GM19438 (cell line): ENCODE measurements around the gene CTDSP2.

Source experiments
- ATAC-seq: cut with Tn5 transposase; IDR thresholded peaks from one replicate; pipeline ENCODE4 v1.9.1; 2021; ENCODE audit warnings: low read depth; ENCODE audit not compliant: unreplicated experiment

Gene CTDSP2

DNA sequence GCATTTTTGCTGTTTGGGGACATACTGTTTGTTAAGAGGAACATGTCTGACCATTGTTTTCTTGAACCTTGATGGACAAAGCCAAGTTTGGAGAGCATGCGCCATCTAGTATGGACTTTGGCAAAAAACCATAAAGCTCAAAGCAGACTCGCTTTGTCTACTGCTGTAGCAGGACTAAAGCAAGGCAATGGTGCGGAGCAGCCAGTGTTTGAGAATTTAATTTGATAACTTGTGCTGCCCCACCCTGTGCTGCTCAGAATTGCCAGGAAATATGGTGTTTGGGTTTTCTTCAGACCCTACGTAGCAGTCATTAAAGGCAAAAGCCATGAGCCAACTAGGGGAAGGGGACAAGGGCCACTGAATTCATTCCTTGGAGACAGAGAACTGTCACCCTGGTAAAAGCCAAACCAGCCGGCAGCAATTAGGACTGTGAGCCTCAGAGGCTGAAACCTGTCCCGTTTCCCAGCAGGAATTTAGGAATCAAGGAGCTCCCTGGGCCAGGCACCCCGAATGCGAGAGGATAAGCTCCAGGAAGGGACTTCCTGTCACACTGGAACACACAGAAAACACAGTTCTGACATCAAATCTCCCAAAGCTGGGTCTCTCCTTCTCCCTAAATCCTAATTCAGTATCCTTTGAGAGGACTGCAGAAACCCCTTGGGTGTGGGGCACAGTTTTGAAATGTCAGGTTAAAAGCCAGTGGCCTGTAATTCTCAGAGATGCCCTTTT lies 29.1 kb downstream of the CTDSP2 start:
- no peak for ATAC-seq

DNA sequence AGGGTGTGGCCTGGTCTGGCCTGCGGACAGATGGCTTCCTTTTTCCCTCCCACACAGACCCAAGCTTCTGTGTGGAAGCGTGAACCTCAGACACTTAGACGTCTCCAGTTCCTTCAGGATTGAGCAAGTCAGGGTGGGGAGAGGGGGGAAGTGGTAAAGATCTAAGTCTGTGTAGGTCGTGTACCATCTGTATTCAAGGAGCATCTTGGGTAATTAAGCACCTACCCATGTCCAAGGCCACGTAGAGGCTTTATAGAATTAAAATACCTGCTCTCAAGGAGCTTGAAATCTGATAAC lies 29.7 kb downstream of the CTDSP2 start:
- no peak for ATAC-seq

DNA sequence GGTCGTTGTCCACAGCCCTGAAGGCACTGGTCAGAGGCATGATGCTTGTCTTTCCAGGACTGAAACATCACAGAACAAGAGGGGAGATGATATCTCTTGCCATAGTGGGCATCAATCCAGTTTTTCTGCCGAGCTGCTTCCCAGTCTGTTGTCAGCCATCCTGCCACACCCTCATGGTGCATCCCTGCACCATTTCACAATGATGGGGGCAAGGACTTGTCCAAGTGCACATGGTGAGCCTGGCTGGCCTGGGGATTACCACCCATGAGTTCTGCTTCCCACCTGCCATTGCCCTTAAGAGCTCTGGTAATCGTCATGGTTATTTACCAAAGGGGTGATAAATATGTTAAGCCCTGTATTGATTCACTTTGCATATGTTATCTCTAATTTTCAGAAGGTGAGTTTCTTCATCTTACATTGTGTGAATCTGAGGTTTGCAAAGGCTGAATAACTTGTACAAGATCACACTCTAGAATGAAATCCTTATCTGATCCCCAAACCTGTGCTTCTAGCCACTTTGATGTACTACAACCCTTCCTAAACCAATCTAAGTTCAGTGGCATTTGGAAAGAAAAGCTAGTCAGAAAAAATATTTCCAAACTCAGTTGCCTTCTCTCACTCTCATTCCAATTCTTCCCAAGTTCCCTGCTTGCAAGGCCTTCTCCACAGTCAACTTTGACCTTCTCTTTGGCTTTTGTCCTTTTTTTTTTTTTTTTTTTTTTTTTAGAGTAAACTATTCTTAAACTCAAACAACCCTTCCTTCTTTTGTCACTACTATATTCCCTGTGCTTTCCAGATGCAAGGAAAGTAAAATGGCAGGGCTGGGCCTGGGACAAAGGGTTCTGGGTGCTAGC lies 30.3 kb downstream of the CTDSP2 start:
- ATAC-seq = no peak

DNA sequence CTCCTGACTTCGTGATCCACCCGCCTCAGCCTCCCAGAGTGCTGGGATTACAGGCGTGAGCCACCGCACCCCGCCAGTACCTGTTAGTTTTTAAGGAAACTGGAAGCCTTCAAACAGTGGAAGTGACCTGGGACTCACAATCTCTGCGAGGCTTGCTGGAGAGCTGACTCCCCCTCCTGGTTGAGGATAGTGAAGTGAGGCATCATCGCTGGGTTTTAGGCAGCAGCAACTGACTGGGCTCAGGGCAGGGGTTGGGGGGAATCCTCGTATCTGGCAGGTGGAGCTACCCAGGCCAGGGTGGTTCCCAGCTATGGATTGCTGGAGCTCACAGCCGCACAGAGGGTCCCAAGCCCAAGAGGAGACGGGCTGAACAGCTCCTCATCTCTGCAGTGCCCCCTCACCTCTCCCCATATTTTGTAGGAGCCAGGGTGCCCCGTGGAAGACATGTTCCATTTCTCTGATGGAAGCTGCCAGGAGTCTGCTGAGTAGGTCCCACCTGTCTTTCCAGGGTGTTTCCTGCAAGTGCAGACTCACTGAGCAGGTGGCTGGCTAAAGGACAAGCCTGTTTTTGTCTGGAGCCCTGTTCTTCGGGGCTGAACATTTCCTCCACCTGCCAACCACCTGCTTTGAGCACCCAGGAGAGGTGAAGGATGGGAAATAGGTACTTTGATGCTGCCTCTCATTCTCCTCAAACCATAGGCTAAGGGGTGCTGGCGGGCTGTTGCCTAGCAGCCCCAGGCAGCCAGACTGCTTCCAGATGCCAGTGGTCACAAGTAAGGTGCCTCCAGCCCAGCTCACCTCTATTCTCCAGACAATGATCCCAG lies 31.1 kb downstream of the CTDSP2 start:
- ATAC-seq = no peak

DNA sequence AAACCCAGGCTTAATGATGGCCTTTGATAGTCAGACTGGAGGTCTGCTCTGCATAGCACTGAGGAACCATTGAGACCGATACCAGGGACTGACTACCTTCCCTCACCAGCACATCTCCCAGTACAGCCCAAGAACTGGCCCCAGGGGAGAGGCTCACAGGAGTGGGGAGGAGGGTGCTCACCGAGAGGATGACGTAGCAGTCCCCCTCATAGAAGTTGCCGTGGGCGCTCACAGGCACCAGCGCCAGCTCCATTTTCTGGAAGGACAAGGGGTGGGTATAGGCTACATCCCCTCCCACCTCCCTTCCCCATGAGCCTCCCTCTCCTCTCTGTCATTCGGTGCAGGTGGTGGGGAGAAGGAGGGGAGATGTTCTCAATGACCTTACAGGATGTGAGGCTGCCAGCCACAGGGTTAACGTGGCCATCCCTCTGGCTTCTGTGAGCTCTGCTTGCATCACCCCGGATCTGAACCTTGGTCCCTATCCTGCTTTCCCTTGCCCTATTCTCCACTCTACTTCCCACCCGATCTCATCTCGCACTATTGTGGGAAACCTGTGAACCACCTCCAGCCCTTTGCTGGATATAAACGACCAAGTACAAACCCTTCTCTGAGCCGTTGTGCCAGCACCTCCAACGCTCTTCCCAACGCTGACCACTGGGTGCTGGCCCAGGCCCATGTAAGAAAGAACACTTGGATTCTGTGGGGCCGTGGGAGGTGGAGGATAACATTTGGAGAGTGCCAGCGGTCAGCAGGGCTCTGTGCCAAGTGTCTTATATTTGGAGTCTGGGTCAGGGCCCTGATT lies 32.4 kb downstream of the CTDSP2 start:
- ATAC-seq = no peak

DNA sequence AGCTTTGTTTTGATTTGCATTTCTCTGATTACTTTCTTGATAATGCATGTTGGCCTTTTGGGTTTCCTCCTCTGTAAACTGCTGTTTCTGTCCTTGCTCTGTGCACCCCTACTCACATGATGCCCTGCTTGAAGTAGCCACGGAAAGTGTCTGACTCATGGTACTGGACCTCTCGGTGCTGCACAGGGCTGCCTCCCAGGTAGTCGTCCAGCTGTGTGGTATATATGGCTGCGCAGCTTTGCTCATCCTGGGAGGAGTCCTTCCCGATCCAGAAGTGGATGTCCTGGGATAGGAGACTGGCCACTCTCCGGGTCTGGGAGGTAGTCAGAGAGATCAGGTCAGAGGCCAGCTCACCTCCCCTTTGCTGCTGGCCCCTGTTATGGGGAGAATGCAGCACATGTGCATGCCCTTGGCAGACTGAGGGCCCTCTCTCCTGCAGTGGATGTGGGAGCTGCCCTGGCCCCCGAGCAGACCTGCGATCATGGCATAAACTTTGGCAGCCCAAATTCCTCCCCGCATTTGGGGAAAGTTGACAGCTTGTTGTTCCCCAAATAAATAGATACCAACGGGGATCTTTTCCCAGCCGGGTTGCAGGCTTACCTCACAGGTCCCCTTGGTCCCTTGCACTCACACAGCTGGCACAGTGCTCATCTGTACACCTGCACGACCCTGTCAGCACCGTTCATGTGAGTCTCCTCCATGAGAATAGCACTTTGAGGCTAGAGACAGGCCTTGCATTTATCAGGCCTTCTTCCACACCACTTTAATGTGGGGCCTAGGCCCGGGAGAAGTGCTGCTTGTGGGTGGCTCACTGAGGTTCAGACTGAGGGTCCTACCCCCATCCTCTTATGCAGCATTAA lies 33.2 kb downstream of the CTDSP2 start:
- ATAC-seq = no peak

DNA sequence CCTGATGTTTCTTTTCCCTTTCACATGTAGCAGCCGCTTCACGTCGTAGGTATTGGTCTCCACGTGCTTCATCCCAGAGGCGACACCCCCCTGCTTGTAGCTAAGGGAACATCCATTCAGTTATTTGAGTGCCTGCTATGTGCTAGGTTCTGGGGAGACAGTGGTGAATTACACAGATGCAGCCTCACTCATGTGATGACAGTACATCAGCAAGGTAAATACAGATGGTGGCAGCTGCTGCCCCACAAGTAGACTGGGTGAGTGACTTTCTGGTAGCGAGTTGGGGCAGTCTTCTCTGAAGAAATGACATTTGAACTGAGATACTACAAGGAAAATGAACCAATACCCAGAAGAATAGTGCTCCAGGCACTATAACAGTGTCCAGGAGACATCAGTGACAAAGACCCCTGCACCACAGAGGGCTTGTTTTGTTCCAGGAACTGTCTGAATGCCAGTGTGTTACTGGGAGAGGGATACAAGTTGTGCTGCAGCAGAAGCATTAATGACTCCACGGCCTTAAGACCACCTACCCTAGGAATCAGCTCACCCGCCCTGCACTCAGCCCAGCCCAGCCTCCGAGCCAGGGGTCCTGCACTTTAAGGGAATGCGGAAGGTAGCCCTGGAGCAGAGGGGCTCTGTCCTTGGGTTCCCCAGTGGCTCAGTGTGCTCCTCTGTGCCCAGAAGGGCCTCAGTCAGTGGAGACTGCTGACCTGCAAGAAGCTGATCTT lies 35.3 kb downstream of the CTDSP2 start:
- ATAC-seq = no peak

DNA sequence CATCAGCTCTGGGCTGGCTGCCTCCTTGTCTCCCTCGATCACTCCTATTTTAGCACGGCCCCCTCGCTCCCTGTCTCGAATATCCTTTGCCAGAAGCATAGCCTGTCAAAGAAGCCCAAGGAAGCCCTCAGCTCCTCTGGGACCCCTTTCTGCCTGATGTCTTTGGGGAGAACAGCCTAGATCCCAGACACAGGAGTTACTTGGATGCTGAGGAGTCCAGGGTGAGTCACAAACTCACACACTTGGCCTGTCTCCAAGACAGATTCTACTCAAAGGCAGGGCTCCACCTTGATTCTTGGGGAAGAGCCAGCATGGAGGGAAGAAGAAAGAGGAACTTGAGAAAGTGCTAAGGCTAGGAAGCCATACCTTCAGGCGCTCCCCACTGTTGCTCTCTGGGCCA lies 36.1 kb downstream of the CTDSP2 start:
- no peak for ATAC-seq

DNA sequence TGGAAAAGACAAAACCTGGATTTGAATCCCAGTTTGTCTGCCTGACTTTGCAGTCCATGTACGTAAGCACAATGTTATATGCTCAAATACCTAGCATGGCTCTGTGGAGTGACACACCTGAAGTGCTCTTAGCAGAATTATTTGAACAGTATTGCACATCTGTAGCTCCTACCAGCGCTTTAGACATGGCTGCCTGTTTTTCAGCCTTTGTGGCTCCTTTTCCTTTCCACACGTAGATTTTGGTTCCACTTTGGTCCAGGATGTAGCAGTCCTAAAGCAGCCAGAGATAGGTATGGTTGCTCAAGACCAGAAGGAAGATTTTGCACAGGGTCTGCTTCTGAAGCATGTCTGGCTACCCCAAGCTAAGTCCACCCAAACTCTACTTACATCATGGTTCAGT lies 37.1 kb downstream of the CTDSP2 start:
- no peak for ATAC-seq

DNA sequence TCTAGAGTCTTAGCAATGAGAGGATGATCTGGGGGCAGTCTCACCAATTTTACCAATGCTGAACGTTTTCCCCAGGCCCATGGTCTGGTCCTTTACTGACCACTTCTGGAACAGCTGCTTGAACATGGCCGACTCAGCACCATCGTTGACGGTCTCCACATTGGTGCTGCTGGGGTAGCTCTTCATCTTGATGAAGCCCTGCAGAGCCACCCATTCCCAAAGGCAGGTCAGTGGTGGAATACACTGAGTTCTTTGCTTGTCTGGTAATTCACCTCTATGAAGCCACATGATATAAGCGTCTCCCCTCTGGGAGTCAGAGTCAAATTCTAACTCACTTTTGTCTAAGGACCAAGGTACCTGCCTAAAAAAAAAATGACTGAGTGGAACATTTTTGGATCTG lies 38.2 kb downstream of the CTDSP2 start:
- no peak for ATAC-seq

DNA sequence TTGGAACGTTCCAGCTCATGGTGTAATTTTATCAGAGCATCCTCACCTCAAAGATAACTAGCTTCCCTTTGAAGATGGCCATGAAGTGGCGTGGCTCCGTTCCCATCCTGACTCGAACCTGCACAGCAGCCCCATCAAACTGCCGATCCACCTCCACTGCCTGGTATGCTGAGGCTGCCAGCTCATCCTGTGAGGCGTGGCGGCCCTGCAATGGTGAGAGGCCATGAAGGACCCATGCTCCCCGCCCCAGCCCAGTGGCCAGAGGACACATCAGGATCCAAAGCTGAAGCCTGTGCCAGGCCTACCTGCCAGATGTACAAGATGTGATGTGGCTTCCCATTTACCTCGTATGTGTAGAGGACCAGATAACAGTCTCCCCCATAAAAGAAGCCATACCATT lies 39.2 kb downstream of the CTDSP2 start:
- no peak for ATAC-seq

DNA sequence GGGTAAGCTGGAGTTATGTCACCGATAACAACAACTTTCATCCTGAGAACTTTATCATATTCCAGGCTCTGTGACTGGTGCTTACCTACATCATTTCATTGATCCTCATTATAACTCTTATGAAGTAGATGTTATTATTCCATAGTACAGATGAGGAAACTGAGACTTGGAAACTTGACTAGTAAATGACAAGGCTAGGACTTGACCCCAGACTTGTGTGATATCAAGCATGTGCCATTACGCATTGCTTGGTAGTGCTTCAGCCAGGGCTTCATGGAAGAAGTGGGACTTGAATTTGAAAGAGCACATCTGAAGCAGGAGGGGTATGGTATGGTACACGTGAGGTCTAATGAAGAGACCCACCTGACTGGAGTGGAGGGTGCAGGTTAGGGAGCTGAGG lies 39.9 kb downstream of the CTDSP2 start:
- ATAC-seq = no peak

DNA sequence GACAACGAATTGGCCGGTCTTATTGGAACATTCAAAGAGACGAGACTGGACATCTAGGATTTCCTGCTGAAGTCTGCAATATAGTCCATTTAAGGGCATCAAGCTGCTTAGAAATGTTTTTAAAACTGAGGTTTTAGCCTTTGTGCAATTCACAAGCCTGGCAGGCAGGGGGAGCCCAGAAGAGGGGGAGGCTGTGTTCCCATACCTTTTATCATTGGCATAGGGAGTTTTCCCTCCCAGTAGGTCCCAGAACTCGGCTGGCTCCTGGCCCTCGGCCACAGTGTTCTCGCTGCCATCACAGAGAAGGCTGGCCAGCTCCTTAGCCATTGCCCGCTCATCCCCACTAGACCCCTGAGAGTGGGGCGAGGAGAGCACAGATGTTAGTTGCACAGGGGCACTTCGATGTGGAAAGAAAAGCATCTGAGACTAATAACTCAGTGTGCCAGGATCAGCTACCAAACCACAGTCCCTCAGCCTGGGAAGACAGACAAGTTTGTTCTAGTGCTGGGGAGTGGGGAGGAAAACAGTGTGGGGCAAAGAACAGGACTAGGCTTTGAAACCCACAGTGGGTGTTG lies 43.1 kb downstream of the CTDSP2 start:
- no peak for ATAC-seq

DNA sequence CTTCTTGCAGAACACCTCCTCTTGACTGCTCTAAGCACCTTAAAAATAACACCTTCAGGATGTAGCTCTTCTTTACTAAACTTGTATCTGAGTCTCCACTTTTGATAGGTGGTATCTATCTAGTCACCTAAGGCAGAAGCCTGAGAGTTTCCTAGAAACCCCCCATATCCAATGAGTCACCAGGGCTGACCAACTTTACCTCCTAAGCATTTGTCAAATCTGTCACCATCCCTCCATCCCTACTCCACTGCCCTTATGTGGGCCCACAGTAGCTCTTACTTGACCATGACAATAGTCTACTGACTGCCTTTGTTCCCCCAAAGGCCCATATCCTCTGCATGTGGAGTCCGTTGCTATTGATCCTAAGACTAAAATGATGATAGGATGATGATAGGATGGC lies 43.9 kb downstream of the CTDSP2 start:
- no peak for ATAC-seq

DNA sequence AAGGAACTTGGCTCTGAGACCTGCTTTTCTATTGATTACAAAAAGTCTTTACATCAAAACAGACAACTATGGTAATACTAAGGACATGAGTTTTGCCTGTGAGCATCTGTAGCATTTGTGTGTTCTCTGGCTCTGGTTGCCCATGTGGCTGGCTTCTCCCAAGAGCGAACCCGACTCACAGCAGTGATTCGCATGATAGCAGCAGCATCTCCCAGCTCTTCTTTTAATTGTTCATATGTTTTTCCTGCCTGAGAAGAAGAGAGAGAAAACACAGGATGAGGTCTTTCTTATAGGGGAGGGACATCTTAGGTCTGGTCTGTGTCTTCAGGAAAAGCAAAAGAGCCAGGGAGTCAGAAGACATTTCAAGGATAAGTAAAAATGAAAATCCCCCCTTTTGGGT lies 45.6 kb downstream of the CTDSP2 start:
- ATAC-seq = no peak

DNA sequence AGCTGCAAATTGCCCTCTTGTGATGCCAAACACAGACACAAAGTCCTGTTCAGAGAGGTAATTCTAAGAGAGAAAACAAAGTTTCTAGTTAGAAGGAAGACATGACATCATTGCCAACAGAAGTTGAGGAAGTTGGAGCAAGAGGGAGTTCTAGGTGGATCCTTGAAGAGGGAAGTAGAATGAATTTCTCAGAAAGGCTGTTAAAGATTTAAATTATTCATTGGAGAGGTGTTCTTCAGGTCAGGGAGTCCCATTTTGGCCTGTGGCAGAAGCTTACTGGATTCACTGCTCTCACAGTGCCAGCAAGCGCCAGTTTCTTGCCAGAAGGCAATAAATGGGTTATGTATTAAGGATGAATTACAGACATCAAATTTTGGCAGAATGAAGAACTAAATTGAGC lies 48.6 kb downstream of the CTDSP2 start:
- no peak for ATAC-seq

DNA sequence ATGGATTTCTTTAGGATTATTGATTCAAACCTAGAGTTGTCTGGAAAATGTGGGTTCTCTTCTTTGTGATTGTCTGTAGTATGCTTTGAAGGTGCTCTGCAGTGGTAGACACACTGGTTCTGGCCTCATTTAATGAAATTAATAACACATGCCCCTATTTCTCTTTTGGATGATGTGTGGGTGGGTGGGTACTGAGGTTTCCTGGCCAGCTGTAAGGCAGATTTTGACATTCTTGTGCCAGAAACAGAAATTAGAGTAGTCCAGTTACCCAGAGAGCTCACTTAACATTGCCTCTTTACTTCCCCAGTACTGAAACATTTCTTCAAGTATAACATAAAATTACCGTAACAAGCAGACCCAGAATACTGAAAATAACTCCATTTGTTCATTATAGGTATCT lies 49.5 kb downstream of the CTDSP2 start:
- ATAC-seq = no peak

DNA sequence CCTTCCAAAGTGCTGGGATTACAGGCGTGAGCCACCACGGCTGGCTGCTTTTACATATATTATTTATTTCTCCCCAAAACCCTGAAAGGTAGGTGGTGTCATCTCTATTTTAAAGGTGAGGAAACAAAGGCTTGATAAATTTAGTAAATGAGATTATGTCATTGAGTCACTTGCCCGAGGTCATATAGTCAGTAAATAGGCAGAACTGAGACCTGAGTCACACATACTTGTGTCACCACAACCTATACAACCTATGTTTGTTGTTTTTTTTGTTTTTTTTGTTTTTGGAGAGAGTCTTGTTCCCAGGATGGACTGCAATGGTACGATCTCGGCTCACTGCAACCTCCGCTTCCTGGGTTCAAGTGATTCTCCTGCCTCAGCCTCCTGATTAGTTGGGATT lies 51.2 kb downstream of the CTDSP2 start:
- no peak for ATAC-seq

DNA sequence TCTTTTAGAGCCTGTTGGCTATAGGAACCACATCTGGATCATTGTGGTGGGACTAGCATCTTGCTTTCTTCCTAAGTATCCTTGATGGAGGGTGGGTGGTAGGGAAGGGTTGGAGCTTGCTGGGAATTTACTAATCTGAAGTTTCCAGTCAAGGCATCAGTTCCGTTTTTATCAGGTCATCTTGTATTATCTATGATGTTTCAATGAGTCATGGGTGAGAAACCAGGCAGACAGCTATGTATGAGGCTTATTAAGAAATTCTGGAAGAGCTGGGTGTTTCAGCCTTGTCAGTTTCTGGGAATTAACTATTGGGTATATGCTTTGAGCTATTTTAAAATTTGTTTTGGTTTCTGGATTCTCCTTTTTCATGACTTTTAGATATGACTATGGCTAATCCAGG lies 52.6 kb downstream of the CTDSP2 start:
- no peak for ATAC-seq
